Hindlimb muscle (tissue), 1 donor: ENCODE results near the gene CRADD. TPM values are rescaled to one million over a fixed set of nuclear protein-coding genes. Genes with fewer than 3 reads are reported as not detected.
"Not testable (repeated sequence)": the region's sequence is repeated elsewhere in the genome, so short reads cannot be mapped to it uniquely, and the experiment has no call there.

ENCODE experiments used
- DNase-seq: peaks from one replicate; pipeline ENCODE4 v3.0.0-alpha.2; 2013
- polyA plus RNA-seq: library from polyadenylated mRNA; unstranded; fragments of 120-200 nt; gene quantifications from one replicate; pipeline ENCODE4 v1.2.1, GENCODE V29; 2013; ENCODE audit not compliant: insufficient read length

CRADD gene
- polyA plus RNA-seq, 1 donor: 12.3 TPM

DNA sequence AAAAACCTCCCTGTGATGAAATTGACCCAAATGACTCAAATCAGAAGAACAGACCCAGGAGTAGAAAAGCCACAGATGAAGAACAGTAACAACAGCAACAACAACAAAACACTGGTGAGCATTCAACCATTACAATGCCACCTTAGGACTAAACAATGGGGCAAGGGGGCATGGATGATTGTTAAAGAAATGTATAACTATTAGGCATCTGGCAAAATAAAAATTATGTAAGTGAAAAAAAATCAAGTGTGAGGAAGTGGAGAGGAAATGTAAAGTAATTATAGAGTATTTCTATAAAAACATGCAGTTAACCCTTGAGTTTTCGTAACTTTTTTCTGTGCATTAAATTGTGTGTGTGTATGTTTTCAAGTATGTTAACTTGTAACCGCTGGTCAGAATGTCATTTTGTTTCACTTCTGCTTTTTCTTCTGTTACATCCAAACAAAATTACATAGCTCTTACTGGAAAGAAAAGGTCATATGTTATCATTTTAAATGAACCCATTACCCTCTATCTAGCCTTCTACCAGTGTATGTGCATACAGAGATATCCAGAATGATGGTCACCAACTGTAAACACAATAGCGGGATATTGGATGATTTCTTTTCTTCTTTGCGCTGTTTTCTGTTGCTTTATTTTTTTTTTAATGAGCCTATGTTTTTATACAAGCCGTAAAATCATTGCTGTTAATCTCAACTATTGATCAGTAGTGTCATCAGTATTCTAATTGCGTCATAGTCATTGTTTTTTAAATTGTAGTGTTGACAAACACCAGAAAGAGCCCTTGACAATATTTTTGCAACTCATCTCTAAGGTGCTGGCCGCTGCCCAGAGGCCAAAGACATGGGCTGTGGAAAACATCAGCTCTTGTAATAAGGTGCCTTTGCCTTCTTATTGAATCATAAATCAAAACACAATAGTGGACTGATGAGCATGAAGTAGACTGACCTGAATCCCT lies 170.6 kb downstream of the CRADD start:
- no peak for DNase-seq

DNA sequence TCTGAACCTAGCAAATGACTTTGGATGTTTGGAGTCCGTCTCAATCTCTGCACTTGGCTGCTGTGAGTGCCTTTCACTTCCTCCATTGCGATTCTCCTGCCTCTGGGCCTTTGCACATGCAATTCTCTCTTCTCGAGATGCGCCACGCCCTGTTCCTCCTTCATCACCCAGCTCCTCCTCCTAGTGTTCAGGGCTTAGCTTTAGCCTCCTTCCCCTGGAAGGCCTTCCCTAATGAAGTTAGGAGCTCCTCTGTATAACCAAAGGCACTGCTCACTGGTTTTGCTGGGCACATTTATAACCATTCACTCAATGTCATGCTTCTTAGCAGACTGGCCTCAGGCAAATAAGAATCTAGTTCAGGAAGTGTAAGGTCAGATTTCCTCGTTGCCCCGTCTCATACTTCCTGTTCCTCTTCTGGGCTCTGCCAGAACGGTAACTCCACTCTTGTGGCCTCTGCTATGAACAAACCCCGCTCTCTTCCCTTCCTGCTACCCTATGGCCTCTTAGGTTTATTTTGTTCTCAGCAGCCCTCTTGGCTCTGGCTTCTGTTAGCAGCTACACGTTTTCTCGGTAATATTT lies 171.4 kb downstream of the CRADD start:
- DNase-seq: no peak

DNA sequence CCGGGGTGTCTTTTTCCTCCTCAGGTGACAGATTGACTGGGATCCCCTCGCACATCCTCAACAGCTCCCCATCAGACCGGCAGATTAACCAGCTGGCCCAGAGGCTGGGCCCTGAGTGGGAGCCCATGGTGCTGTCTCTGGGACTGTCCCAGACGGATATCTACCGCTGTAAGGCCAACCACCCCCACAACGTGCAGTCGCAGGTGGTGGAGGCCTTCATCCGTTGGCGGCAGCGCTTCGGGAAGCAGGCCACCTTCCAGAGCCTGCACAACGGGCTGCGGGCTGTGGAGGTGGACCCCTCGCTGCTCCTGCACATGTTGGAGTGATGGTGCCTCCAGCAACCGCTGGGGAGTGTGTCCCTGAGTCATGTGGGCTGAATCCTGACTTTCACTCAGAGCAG lies 172.8 kb downstream of the CRADD start:
- no peak for DNase-seq

DNA sequence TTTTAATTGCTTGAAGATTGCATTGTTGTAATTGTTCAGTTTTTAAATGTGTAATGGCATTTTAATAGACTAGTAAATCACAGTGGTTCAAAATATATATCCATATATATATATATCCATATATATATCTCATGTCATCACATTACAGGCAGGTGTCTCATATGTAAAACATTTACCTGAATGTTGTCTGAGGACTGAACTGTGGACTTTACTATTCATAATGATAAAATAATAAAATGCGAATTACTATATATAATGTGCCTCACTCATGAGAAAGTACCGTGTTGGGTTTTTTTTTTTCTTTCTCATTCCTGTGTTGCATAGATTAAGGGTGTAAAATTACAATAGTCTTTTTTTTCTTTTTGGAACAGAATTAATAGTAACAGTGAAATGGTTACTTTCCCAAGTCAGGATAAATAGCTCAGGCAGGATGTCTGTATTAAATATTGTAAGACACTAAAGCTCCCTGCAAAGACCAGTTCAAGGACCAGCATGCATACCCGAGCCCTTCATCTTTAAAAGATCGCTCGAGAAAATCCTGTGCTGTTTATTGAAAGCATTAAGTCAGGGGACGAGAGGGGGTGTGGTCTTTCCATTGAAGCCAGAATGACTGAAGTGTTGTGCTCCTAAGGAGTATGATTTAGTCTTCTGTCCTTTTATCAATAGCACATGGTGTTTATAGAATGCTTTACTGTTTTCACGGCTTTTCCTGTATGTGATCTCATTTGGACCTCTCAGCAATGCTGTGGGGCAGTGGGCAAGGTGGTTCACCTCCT lies 173.5 kb downstream of the CRADD start:
- no peak for DNase-seq

DNA sequence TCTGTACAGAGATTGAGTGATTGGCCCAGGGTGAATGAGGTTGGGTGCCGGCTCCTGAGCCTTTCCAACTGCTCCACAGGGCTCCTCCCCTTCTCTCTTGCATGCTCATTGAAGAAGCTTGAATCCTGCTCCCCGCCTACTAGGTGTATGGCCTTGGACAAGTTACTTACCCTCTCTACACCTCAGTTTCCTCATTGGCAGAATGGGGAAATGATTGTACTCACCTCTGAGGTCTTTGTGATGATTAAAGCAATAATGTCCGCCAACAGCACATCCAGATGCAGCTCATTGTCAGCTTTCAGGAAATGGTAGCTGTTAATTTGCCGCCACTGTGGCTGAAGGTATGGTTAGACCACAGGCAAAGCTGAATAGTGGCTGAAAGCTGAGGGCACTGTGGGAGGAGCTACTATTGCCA lies 174.1 kb downstream of the CRADD start:
- DNase-seq: no peak

DNA sequence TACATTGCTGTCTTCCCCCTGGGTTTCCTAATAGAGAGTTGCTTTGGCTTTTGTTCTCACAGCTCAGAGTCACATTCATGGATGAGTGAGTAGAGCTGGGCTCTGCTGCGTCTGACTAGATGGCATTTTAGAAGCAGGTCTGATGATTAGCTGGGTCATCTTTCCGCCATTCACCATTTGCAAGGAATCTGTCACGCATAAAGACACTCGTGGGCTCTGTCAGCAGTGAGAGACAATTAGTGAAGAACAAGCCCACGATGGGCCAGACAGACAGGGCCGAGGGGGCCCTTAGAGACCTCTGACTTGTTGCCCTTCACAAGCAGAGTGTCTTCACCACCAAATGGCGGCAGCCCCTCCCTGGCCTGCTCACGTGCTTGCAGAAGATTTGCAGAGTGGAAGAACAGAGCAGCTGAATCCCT lies 175.0 kb downstream of the CRADD start:
- no peak for DNase-seq

DNA sequence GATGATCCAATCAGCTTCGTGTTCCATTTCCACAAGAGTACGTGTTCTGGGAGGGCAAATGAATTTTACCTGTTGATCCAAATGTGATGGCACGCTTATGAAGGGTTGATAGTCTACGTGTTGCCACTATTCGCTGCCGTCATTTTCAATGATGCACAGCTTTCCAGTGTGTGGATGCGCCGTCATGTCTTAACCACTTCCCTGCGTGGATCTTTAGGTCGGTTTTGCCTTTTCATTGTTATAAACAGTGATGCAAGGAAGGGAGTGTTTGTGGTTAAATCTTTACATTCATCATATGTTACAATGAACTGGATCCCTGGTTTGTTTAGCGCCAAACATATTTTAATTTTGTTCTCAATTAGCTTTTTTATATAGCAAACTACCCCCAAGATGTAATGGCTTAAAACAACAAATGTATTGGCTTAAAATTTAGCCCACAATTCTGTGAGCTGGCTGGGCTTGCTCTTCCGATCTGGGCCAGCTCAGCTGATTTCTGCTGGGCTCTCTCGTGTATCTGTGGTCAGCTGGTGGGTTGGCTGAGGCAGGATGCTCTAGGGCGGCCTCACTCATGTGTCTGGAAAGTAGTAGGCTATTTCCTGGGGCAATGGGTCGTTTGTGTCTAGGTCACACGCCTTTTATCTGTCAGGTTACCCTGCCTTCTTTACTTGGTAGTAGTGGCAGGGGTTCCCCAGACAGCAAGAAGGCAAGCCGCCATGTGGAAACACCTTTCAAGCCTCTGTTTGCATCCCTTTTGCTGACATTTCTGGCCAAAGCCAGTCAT lies 176.7 kb downstream of the CRADD start:
- no peak for DNase-seq

DNA sequence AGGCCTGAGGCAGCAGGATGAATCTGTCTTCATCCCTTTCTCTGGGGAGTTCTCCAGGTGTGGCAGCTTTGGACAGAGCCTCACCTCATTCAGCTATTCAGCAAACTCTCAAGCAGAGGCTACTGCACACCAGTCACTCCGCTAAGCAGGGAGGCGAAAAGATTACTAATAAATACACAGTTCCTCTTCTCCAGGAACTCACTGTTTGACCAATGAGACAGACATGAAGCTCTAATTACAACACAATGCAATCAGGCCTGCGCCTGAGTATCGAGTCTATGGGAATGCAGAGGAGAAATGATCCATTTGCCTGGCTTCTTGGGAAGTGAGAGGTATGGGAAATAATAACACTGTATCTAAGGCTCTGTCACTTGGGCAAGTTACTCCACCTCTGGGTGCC lies 178.1 kb downstream of the CRADD start:
- no peak for DNase-seq

DNA sequence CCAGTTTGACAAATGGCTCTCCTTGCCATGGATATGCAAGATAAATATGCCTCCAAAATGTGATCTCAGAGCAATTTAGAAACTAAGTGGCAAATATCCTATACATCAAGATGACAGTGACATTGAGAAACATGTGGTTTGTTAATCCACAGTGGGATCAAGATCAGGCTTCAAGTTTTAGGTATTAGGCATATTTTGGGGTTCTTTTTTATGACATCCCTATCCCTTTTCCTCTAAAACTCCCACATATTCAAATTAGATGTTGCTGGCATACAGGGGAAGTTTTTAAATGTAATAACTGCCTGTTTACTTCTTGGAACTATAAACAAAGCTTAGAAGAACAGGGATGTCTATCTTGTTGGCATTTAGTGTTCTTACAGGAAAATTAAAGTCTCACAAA lies 179.4 kb downstream of the CRADD start:
- no peak for DNase-seq

DNA sequence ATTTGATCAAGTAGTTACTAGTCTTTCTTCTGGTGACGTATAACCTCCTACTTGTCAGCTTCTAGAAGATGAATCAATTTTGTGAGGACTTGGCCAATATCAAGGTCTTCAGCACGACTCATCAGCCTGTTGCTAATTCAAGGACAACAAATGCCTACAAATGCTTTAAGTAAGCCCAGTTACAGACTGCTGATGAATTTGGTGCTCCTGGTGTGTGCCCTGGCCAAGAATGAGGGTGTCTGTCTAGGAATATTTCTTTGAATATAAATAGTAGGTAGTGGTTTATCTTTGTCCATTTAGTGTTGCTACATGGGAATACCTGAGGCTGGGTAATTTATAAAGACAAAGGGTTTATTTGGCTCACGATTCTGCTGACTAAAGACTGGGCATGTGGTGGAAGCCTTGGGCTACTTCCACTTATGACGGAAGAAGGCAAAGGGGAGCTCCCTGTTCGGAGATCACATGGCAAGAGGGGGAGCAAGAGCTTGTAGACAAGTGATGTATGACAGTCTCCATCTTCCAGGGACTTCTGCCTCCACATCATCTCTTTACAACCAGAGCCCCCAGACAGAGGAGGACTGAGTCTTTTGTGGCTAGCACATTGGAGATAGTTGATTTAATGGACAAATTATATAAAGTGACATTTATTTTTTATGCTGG lies 180.2 kb downstream of the CRADD start:
- DNase-seq: no peak

DNA sequence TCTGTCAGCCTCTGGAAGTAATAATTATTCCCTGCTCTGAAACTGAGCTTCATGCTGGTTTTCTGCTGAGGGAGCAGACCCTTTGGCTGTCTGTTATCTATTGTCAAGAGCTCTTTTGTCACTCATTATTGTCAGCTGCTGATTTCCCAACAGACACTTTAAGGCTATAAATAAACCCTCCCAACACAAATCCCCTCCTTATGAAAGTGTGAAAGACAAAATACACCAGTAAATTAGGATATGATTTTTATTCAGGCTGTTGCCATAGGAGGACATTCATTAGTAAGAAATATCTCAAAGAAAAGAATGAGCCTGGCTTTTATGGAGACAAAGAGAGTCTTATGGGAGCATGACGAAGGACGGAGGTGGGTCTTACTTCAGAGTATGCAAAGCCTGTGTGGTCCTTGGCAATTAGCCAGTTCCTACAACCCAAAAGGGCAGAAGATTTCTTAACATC lies 180.8 kb downstream of the CRADD start:
- no peak for DNase-seq

DNA sequence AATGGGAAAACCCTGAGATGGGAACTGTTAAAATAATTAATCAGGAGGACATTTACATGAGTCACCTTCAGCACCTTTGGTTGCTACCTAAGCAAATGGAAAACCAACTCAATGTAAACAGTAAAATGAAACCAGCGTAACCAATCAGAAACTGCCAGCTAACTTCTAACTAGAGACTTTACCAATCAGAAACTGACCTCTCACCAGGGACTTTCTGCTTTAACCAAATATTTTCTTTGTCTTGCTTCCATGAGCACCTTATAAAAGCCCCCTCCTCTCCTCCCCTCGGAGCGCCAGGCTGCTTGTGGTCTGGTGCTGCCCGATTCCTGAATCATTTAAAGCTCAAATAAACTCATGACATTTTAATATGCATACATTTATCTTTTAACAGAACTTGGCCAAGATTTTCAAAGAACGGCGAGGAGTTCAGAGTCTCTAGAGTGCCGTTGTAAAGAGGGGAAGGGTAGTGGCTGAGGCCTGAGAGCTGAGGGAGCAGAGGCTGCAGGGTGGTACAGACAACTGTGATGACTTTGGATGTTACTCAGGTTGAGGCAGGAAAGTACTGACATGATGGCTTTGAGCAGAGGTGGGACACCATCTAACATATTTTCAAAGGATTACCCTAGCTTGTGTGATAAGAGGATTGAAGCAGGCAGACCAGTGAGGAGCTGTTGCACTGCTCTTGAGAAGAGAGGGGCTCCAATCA lies 183.6 kb downstream of the CRADD start:
- DNase-seq: no peak

DNA sequence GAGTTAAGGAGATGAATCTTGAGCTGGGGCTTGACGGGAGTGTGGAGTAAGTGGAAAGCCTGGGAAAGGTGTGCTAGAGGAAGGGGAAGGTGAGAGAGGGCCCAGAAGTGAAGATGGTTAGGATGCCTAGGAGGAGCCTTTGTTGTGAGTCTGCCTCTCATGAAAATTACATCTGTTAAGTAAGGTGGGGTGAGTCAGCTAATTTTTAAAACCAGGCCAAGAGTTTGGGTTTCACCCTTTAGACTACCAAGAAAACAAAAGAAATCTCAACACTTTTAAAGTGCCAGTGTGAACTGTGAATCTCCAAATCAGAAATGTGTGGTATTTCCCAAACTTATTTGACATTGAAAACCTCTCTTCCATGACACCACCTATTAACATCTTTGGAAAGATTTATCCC lies 185.2 kb downstream of the CRADD start:
- no peak for DNase-seq

DNA sequence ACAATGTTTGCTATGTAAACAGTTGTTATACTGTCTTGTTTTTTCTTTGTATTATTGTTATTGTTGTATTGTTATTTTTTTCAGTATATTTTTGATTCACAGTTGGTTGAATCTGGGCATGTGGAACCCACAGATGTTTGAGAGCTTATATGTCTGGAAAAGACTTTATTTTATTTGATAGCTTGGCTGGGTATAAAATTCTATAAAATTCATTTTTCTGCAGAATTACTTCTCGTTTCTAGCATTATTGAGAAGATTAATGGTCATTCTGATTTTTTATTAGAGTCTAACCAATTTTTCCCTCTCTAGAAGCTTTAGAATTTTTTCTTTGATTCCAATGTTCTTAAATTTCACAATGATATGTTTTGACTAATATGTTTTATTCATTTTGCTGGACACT lies 188.6 kb downstream of the CRADD start:
- no peak for DNase-seq

DNA sequence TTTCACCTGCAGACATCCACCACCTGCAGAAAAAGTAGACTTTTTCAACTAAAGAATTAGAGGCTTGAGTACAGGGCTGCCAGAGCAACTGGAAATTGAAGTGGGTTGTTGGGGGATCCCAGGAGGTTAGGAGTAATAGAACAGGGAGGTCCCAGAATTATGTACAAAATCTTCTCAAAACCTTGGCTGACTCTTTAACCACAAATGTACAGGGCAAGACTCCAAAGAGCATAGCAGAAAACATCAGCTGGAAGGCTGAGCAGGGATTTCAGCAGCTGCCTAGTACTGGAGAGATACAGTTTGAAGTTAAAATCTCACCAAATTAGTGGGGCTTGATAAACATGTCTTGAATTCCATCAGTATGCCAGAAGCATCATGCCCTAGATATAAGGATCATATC lies 191.6 kb downstream of the CRADD start:
- DNase-seq: peak; percentile 58

DNA sequence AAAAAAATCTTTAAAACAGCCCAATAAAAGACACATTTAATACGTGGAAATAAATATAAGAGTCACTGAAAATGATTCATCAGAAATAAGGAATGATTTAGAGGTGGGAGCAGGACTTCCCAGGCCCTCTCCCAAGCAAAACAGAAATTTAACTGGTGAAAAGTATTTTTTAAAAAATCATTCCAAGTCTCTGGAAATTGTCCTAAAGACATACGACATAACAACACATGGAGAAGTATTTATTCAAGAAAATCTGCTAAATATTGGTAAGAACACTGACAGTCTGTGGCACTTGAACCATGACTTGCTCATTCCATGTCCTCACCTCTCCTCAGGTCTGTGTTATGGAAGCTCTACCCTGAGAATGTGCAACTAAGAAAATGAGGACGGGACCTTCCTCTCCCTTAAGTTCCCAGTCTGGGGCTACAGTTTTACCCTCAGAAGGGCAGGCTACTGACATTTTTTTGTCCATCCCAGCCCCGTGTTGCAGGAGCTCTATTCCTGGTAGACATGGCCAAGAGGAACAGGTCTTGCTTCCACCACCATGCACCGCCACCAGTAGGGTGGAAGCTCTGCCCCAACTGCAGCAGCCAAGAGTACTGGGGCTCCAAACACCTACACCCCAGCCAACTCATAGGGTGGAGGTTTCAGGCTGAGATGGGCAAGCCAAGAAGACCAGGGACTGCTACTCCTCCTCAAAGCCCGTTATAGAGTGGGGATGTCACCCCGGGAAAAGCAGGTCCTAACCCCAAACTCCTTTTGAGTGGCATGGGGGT lies 193.0 kb downstream of the CRADD start:
- DNase-seq: no peak

DNA sequence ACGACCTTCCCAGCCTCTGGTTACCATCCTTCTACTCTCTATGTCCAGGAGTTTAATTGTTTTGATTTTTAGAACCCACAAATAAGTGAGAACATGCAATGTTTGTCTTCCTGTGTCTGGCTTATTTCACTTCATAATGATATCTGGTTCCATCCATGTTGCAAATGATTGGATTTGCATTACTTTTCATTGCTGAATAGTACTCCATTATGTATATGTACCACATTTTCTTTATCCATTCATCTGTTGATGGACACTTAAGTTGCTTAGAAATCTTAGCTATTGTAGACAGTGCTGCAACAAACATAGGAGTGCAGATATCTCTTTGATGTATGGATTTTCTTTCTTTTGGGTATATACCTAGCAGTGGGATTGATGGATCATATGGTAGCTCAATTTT lies 194.4 kb downstream of the CRADD start:
- DNase-seq: not testable (repeated sequence)

DNA sequence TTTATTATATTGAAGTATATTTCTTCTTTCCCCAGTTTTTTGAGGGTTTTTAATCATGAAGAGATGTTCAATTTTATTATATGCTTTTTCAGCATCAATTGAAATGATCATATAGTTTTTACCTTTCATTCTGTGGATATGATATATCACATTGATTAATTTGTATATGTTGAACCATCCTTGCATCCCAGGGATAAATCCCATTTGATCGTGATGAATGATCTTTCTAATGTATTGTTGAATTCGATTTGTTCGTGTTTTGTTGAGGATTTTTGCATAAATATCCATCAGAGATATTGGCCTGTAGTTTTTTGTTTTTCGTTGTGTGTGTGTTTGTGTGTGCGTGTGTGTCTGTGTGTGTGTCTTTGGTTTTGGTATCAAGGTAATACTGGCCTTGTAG lies 196.4 kb downstream of the CRADD start:
- DNase-seq: no peak

DNA sequence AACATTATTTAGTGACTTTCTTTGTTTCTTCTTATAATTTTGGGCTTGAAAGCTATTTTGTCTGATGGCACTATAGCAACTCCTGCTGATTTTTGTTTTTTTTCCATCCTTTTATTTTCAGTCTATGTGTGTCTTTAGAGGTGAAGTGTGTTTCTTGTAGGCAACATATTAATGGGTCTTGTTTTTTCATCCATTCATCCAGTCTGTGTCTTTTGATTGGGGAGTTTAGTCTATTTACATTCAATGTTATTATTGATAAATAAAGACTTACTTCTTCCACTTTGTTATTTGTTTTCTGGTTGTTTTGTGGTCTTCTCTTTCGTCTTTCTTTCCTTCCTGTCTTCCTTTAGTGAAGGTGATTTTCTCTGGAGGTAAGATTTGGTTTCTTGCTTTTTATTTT lies 198.0 kb downstream of the CRADD start:
- DNase-seq: no peak

DNA sequence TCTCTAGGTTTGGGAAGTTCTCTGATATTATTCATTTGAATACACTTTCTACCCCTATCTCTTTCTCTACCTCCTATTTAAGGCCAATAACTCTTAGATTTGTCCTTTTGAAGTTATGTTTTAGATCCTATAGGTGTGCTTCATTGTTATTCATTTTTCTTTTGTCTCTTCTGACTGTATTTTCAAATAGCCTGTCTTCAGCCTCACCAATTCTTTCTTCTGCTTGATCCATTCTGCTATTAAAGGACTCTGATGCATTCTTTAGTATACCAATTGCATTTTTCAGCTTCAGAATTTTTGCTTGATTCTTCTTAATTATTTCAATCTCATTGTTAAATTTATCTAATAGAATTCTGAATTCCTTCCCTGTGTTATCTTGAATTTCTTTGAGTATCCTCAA lies 199.2 kb downstream of the CRADD start:
- DNase-seq: no peak
